ENCODE results near the gene BEX5.
"Not testable (repeated sequence)": the region's sequence is repeated elsewhere in the genome, so short reads cannot be mapped to it uniquely, and the experiment has no call there.

BEX5 gene

DNA sequence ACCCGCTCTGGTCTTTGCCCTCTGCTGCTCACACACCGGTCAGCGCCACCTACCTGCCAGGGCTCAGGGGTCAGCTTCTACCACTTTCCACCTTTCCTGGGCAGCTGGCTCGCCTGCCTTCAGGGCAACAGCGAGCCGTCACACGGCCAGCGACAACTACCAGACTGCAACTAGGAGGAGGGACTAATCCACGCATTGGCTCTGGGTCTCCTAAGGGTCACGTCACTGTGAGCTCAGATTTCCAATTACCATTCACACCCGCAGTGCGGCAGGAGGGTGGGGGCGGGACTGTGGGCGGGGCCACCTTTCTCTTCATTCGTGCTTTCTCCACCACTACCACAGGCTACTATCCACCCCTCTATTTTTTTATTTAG, at the start of gene BEX5:
Gene BEX5, minus strand, starts transcription at position 172 of the 374 bp plus-strand sequence. CDS start 1,712 bp downstream, outside the sequence.
- peak; percentile 42 for DNase-seq

DNA sequence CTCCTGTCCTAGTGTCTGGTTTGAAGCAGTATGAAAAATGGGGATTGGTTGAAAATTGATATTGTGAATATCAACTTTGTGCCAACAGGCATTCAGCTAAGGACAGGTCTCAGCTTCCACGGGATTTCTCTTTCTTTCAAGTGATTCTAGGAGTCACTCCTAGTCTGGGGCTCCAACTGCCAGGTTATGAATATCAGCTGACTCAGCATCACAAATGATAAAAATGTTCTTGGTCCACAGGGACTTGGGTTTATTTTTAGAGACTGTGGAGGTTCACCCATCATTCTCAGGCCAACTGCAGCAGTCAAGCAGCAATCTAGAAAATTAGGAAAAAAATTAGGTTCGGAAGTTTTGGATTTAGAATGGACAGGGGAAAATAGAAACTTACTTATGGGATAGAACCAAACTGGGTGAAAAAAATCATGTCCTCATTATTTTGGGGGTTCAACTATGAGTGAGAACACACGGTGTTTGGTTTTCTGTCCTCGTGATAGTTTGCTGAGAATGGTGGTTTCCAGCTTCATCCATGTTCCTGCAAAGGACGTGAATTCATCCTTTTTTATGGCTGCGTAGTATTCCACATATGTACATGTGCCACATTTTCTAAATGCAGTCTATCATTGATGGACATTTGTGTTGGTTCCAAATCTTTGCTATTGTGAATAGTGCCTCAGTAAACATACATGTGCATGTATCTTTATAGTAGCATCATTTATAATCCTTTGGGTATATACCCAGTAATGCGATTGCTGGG, 30.4 kb upstream of the BEX5 start:
- no peak for DNase-seq

DNA sequence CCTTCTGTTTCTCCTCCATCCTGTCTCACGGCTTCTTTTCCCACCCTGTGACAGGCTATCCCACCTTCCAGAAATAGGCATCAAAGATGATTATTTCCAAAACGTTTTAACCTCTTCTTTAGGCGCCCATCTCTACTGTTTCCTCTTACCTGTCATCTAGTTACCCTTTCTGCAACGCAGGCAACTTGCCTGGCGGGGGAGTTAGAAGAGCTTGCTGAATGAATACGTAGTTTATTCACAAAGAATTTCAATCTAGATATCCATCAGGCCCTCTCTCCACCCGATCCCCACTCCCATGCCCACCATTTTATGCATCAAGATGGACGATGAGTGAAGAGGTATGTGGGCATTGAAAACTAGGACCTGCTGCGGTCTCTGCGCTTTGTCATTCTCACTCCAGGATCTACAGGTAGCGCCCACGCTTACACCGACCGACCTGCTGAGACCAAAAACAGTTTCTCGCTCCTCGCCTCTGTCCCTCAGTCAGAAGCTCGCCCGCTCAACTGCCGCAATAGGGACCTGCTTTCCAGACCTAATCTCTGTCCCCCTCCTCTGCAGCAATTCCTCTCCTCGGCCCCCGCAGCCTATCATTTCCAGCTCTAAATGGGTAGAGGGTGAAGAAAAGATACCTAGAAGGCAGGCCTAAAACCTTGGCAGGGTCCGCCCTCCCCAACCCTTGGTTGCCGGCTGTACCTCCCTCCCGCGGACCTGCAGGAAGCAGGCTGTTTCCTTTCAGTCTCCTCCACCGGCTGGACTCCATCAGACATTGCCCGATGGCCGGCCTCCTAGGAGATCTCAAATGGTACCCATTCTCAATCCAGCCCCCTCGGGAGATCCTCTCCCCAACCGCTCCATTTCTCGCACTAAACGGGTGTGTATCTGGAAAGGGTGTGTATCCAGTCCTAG, 624 bp downstream of the BEX5 start:
- no peak for DNase-seq

DNA sequence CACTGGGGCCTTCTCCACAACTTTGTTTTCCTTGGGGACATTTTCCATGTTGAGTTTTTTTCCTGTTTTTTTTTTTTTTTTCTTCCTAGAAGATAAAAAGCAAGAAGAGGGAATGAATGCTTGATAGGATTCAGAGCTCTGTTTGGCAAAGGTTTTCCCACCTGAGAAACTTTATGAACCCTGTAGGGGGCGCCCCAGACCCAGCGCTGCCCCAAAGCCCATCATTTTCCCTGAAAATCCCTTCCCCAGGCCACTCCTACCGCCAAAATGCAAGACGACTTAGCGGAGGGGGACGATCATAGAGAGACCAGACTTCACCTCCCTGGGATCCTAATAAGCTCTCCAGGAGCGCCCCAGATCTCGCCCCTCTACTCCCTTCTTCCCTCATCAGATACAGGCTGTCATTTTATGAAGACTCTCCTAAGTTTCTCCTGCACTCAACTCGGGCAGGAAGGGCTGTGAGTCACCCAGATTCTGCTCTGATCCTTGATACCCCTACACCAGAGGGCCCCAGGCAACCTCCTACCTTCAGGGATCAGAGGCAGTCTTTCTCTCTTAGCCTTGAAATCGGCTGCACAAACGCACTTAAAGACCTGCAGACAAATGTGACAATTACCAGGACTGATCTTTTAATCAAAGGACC, 1.4 kb downstream of the BEX5 start:
- DNase-seq = no peak

DNA sequence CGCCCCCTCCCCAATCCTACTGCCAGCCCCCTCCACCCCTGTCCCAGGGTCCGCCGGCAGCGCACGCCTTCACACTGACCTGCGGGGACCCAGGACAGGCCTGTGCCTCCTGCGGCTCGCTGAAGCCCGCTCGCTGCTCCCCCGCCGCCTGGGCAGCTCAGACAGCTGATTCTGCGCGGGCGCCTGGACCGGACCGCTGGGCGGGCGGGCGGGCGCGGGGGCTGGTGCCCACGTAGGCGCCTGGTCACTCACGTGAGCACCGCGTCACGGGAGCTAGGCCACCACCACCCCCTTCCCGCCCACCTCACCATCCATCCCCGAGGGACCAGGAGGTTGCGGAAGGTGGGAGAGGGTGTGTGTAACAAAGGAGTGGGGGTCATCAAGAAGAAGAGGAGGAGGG, 13.5 kb downstream of the BEX5 start, which contains the start of gene TCEAL6:
Gene TCEAL6, minus strand, starts transcription at position 208 of the 400 bp plus-strand sequence.
- DNase-seq = not testable (repeated sequence)

DNA sequence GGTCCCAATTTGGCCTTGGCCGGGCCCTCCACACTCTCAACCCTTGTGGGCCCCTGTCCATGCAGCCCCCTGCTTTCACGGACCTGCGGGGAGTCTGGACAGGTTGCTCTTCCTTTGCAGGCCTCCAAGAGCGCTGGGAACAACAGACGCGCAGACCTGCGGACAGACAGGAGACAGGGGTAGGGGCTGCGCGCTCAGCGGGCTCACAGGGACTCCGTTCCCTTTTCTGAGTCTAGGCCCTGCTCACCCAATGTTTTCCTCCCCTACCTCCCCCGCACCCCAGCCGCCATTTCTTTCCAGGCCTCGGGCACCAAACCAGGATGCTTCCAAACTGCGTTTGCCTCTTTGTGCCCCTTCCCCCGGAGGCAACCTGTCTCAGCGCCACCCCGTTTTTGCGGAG, 14.1 kb downstream of the BEX5 start:
- DNase-seq = not testable (repeated sequence)

DNA sequence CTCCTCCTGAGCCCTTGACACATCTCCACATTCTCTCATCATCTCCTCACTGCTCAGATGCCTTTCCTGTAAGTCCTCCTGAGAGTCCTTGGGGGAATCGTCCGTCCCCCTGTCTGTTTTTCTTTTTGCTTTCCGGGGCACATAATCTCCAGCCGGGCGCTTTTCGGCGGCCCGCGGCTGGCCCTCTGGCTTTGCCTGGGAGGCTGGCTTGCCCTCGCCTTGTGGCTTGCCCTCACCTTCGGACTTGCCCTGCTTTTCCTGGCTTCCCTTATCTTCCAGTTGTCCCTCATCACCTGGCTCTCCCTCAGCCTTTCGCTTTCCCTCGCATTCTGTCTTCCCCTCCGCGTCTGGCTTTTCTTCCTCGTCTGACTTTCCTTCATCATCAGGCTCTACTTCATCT, 14.9 kb downstream of the BEX5 start:
- DNase-seq = not testable (repeated sequence)

DNA sequence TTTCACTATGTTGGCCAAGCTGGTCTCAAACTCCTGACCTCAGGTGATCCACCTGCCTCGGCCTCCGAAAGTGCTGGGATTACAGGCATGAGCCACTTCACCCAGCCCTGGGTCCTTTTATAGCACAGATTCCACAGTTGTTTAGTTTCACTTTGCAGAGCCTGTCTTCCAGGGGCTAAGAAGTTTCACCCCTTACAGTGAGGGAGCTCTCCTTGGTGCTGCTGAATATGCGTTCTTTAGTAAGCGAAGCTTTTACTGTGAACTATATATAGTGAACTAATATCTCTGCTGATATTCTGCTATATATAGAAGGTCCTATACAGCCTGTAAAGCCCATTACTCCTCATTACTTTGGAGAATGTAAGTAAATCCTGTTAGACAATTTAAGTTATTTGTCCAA, 17.7 kb downstream of the BEX5 start:
- DNase-seq = no peak

DNA sequence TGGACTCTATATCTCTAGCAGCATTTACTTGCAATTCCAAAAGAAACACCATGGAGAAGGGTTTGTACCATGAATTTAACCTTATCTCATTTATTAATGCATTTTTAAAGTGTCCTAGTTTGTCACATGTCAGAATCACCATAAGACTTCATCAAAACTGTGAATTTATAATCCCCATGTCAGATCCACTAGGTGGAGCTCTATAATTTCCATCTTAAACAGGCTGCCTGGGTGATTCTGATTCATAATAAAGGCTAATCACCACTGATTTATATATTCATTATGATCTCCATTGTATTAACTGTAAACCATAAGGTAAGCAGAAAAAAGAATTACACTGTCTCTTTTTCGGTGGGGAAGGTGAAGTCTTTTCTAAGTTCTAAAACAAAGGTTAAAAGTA, 26.3 kb downstream of the BEX5 start:
- DNase-seq = no peak

DNA sequence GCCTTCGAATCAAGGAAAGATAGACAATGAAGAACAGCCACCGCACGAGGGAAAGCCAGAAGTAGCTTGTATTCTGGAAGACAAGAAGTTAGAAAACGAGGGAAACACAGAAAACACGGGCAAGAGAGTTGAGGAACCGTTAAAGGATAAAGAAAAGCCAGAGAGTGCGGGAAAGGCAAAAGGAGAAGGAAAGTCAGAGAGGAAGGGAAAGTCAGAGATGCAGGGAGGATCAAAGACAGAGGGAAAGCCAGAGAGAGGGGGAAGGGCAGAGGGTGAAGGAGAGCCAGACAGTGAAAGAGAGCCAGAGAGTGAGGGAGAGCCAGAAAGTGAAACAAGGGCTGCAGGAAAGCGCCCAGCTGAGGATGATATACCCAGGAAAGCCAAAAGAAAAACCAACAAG, 28.9 kb downstream of the BEX5 start:
- DNase-seq = no peak

DNA sequence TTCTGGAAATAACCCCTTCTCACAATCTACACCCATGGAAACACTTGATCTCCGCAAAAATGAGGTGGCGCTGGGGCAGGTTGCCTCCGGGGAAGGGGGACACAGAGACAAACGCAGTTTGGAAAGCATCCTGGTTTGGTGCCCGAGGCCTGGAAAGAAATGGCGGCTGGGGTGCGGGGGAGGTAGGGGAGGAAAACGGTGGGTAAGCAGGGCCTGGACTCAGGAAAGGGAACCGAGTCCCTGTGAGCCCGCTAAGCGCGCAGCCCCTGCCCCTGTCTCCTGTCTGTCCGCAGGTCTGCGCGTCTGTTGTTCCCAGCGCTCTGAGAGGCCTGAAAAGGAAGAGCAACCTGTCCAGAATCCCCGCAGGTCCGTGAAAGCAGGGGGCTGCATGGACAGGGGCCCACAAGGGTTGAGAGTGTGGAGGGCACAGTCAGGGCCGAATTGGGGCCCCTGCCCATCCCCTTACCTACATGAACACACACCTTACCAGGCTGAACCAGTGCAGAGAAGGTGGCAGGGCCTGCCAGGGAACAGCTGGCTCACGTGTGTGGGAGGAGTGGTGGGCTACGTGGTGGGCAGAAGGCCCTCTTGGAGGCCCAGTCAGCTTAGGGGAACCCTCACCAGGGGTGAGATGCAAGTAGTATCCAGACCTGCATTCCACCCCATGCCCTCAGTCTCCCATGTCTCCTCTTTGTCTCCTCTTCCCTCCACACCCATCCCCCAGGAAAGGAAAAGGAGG, 29.5 kb downstream of the BEX5 start:
- DNase-seq = not testable (repeated sequence)

DNA sequence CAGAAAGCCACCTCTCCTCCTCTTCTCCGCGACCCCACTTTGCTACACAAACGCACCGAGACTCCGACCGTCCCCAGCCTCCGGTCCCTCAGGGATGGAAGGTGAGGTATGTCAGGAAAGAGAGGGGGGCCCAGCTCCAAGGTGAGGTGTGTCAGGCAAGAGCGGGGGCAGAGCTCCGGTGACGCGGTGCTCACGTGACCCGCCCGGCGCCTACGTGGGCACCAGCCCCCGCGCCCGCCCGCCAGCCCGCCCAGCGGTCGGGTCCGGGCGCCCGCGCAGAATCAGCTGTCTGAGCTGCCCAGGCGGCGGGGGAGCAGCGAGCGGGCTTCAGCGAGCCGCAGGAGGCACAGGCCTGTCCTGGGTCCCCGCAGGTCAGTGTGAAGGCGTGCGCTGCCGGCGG, 30.3 kb downstream of the BEX5 start, which contains the start of gene TCEAL2:
Gene TCEAL2, plus strand, starts transcription at position 244 of the 400 bp plus-strand sequence. CDS start 1,152 bp downstream, outside the sequence.
- not testable (repeated sequence) for DNase-seq

DNA sequence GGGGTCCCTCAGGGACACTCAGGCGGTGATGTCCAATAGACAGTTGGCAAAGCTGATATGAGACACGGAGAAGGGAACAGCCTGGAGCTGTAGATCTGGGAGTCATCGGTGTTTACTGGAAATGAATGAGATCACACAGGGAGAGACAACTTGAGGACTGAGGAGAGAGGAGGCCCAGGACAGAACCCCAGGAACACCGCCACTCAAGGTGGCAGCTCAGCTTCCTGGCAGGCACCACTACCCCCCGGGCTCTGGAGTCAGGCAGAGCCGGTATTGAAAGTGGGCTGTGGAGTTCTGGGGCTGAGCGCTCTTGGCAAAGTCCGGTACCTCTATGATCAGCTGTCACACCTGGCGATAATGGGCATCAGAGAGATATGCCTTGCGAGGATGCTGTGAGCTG, 30.8 kb downstream of the BEX5 start:
- DNase-seq = not testable (repeated sequence)

DNA sequence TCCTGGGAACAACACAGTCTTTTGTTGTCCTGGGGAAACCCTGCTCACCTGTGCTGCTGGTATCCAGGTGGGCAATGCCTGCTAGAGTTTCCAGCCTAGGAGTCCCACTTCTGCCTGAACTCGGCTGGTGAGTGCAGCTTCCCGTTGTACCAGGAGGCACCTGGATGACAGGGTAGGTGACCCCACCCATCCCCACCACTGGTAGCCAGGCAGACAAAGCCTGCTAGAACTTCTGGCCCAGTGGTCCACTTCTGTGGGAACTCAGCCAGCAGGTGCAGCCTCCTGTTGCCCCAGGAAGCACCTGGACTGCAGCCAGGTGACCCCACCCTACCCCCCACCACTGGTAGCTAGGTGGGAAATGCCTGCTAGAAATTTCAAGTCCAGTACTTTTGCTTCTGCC, 40.0 kb downstream of the BEX5 start:
- no peak for DNase-seq

DNA sequence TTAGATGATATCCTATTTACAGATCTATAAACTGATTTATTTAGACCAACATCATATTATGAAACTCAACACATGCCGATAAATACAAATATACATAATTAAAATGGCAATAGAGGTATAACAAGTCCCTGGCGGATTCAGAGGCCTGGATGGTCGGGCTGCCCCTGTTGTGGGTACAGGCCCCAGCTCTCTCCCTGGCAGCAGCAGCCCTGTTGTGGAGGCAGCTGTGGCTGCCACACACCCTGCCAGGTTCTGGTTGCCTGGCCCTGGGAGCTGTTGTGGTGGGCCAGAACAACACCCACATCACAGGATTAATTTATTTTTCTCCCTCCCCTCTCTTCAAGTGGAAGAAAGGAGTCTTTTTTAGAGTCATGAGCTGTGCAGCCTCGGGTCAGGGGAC, 42.4 kb downstream of the BEX5 start:
- no peak for DNase-seq
